ENCODE results near the gene SLBP. TPM values are rescaled to one million over a fixed set of nuclear protein-coding genes. Genes with fewer than 3 reads are reported as not detected.

SLBP gene
- total RNA-seq, 1 donor from 2014 or later: 11.7 TPM

DNA sequence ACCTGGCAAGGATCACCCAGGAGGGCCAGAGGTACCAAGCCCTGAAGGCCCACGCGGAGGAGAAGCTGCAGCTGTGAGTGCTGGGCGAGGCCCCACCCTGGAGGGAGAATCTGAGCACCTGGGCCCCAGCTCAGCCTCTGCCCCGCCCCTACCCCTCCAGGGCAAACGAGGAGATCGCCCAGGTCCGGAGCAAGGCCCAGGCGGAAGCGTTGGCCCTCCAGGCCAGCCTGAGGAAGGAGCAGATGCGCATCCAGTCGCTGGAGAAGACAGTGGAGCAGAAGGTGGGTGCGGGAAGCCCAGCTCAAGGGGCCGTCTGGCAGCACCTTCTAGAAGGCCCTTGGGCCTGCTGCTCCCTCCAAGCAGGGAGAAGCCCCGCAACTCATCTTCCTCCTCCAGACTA lies 32.4 kb upstream of the SLBP start:
- Histone ChIP-seq H3K27ac (replicated peaks) (no peak overlapping the region), H3K4me3 (no peak overlapping the region), H3K36me3 (peaks cover 27% of the 10 kb centered on the region), H3K27me3 (ENCODE audit: low read depth) (peaks cover 13% of the 10 kb centered on the region), H3K4me1 (peaks cover 6% of the 10 kb centered on the region), H3K9me3 (replicated peaks) (no peaks in the 10 kb centered on the region)
- DNase-seq: no peak
- intact Hi-C loops (cut with micrococcal nuclease): loop anchor here (10.0 kb wide), 1 partner anchor 150 kb away; no protein-coding TSS in a partner anchor
- TF ChIP-seq, protein P1, sequence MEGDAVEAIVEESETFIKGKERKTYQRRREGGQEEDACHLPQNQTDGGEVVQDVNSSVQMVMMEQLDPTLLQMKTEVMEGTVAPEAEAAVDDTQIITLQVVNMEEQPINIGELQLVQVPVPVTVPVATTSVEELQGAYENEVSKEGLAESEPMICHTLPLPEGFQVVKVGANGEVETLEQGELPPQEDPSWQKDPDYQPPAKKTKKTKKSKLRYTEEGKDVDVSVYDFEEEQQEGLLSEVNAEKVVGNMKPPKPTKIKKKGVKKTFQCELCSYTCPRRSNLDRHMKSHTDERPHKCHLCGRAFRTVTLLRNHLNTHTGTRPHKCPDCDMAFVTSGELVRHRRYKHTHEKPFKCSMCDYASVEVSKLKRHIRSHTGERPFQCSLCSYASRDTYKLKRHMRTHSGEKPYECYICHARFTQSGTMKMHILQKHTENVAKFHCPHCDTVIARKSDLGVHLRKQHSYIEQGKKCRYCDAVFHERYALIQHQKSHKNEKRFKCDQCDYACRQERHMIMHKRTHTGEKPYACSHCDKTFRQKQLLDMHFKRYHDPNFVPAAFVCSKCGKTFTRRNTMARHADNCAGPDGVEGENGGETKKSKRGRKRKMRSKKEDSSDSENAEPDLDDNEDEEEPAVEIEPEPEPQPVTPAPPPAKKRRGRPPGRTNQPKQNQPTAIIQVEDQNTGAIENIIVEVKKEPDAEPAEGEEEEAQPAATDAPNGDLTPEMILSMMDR (IDR thresholded peaks at IDR 0.05; ENCODE audit: borderline replicate concordance): no peak

DNA sequence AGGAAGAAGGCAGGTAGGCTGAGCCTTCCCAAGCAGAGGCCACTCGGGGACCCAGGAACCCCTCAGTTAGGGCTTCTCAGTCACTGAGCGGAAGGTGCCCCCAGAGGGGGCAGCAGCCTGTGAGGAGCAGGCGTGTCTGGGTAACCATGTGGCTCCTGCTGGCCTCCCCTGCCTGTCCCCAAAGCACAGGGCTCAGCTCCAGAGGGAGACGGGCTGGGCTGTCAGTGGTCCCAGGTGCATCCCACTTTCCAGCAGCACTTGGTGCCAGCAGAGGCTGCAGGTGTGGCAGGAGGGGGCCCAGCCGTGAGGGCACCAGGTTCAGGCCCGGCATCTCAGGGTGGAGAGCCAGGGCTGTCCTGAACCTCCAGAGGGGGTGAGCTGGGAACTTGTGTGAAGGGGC lies 31.9 kb upstream of the SLBP start:
- intact Hi-C loops (cut with micrococcal nuclease): loop anchor here (10.0 kb wide), 1 partner anchor 151 kb away; no protein-coding TSS in a partner anchor
- DNase-seq: no peak
- peaks cover 6% of the 10 kb centered on the region for H3K4me1 ChIP-seq
- peaks cover 27% of the 10 kb centered on the region for H3K36me3 ChIP-seq
- TF ChIP-seq, protein P1 (IDR thresholded peaks at IDR 0.05; ENCODE audit: borderline replicate concordance): no peak
- H3K27ac ChIP-seq (replicated peaks): no peak overlapping the region
- peaks cover 13% of the 10 kb centered on the region for H3K27me3 ChIP-seq (ENCODE audit: low read depth)
- no peaks in the 10 kb centered on the region for H3K9me3 ChIP-seq (replicated peaks)
- H3K4me3 ChIP-seq: no peak overlapping the region

DNA sequence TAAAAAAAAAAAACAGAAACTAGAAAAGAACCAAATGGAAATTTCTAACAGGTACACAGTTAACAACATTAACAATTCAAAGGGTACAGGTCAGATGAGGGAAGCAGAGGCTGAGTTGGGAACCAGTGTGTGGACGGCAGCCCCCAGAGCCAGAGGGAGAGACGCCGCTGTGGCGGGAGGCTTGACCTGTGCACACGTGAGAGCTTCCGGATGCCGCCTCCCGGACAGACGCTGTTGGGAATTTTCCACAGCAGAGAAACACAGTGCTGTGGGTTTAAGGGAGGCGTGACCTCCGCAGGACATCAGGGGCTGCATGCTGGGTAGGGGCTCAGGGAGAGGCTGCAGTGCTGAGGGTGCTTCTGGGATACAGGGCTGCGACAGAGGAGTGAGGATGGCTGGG lies 31.4 kb upstream of the SLBP start:
- Histone ChIP-seq H3K27ac (replicated peaks) (no peak overlapping the region), H3K4me1 (peaks cover 4% of the 10 kb centered on the region), H3K4me3 (no peak overlapping the region), H3K36me3 (peaks cover 32% of the 10 kb centered on the region), H3K27me3 (ENCODE audit: low read depth) (peaks cover 11% of the 10 kb centered on the region), H3K9me3 (replicated peaks) (peaks cover 4% of the 10 kb centered on the region)
- no peak for DNase-seq
- TF ChIP-seq, protein P1 (IDR thresholded peaks at IDR 0.05; ENCODE audit: borderline replicate concordance): no peak
- intact Hi-C loops (cut with micrococcal nuclease): loop anchor here (10.0 kb wide), 1 partner anchor 151 kb away; no protein-coding TSS in a partner anchor

DNA sequence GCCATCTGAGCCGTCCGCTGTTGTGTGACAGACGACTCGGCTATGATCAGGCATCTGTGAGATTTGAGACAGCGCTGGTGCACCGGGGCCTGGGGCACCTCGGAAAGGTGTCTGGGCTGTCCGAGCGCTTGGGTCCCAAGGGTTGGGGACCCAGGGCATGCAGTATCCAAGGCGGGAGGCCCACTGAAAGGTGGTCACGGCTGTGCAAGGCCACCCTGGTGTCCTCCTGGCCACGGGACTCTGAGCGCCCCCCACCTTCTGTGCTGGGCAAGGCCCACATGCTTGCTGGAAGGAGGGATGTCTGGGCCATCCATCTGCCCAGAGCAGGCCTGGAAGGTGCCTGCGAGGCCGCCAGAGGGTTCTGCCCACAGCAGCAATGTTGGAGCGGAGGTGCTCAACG lies 29.1 kb upstream of the SLBP start:
- Histone ChIP-seq H3K9me3 (replicated peaks) (peaks cover 17% of the 10 kb centered on the region), H3K4me3 (no peak overlapping the region), H3K27me3 (ENCODE audit: low read depth) (no peaks in the 10 kb centered on the region), H3K36me3 (peaks cover 54% of the 10 kb centered on the region), H3K4me1 (no peaks in the 10 kb centered on the region), H3K27ac (replicated peaks) (no peak overlapping the region)
- intact Hi-C loops (cut with micrococcal nuclease): loop anchor here (10.0 kb wide), 1 partner anchor 154 kb away; no protein-coding TSS in a partner anchor
- TF ChIP-seq, protein P1 (IDR thresholded peaks at IDR 0.05; ENCODE audit: borderline replicate concordance): no peak
- DNase-seq: no peak

DNA sequence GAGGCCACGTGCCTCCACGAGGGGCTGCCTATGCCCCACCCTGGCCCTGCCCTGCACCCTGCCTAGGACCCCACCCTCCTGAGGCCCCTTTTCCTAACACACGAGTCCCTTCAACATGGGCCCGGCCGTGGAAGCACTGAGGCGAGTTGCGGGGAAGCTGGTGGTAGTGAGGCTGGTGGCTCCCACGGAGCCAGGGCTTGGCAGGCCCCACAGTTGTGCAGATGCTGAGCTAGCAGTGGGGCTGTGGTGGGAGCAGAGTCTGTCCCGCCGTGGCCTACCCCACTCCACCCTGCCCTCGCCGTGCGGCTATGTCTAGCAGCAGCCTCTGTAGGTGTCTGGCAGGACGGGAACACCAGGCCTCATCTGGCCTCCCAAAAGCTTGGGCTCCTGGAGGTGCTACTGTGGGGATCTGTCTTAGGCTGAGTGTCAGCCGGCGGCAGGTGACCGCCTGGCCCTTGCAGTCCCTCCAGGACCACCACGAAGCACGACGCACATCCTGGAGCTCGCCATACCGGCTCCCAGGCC lies 28.0 kb upstream of the SLBP start:
- TF ChIP-seq, protein P1 (IDR thresholded peaks at IDR 0.05; ENCODE audit: borderline replicate concordance): no peak
- Histone ChIP-seq H3K4me1 (no peaks in the 10 kb centered on the region), H3K4me3 (no peak overlapping the region), H3K9me3 (replicated peaks) (peaks cover 17% of the 10 kb centered on the region), H3K27ac (replicated peaks) (no peak overlapping the region), H3K36me3 (peaks cover 65% of the 10 kb centered on the region), H3K27me3 (ENCODE audit: low read depth) (no peaks in the 10 kb centered on the region)
- DNase-seq: no peak
- intact Hi-C loops (cut with micrococcal nuclease): loop anchor here (10.0 kb wide), 1 partner anchor 155 kb away; no protein-coding TSS in a partner anchor
